SK-N-SH (cell line): ENCODE measurements around the gene ZNF692. TPM values are rescaled to one million over a fixed set of nuclear protein-coding genes. Genes with fewer than 3 reads are reported as not detected.
A peak's percentile ranks its signal among the peaks of the same experiment; 100 is the strongest.

Experiments
- CTCF ChIA-PET: fragments of 300-600, 350-600 bp; formaldehyde crosslinking; extraction: SDS; loops from one replicate; lab custom pipeline; 2021; lab: Yijun Ruan, JAX
- POLR2A ChIA-PET: fragments of 350-600 bp; sonication (Branson Sonifier 250); formaldehyde crosslinking; extraction: SDS; loops from one replicate; lab custom pipeline; 2020; ENCODE audit warnings: antibody characterized with exemption, inconsistent platforms; lab: Yijun Ruan, JAX
- DNase-seq: peaks from one replicate; pipeline ENCODE4 v3.0.0; 2012
- H2AFZ ChIP-seq: fragments of 200-600 bp; sonication (generic); 2 replicates; pipeline ENCODE4 v1.8.1; 2016; ENCODE audit warnings: antibody characterized with exemption, mild to moderate bottlenecking, low read depth
- H3F3A ChIP-seq: fragments of 200-600 bp; sonication (generic); replicated peaks from 2 replicates; pipeline ENCODE3; 2016; ENCODE audit warnings: antibody characterized with exemption, mild to moderate bottlenecking; ENCODE audit not compliant: insufficient read depth
- H3K27ac ChIP-seq, 2 experiments: fragments of 200-500 bp in 1 of 2; fragments of 200-600 bp in 1 of 2; sonication (Bioruptor generic) in 1 of 2; sonication (generic), shearing (Covaris generic) in 1 of 2; 2 replicates each; pipeline versions ENCODE4 v1.5.1 to v1.6.1; 2014 to 2016; ENCODE audit warnings: low read depth in 2 of 2, inconsistent platforms in 1 of 2, low read length in 1 of 2, mild to moderate bottlenecking in 1 of 2, mixed read lengths in 1 of 2
- H3K27me3 ChIP-seq: fragments of 200-600 bp; sonication (generic), shearing (Covaris generic); 2 replicates; pipeline ENCODE4 v1.6.1; 2016; ENCODE audit warnings: mixed run types; ENCODE audit not compliant: insufficient read depth
- H3K36me3 ChIP-seq, 2 experiments: fragments of 200-500 bp in 1 of 2; fragments of 200-600 bp in 1 of 2; sonication (Bioruptor generic) in 1 of 2; sonication (generic) in 1 of 2; replicated peaks in 1 of 2; 2 replicates each; pipeline versions ENCODE3 to v1.5.1; 2014 to 2016; ENCODE audit warnings: low read length in 1 of 2, mild to moderate bottlenecking in 1 of 2; ENCODE audit not compliant: insufficient read depth in 2 of 2, control insufficient read depth in 1 of 2
- H3K4me1 ChIP-seq, 2 experiments: fragments of 200-500 bp in 1 of 2; fragments of 200-600 bp in 1 of 2; sonication (Bioruptor generic) in 1 of 2; sonication (generic), shearing (Covaris generic) in 1 of 2; 2 replicates each; pipeline versions ENCODE4 v1.5.1 to v1.6.1; 2014 to 2016; ENCODE audit warnings: low read depth in 1 of 2, low read length in 1 of 2, mixed run types in 1 of 2; ENCODE audit not compliant: insufficient read depth in 2 of 2, control insufficient read depth in 1 of 2
- H3K4me2 ChIP-seq: fragments of 200-600 bp; sonication (generic), shearing (Covaris generic); 2 replicates; pipeline ENCODE4 v1.6.1; 2017; ENCODE audit warnings: mixed run types
- H3K4me3 ChIP-seq, 2 experiments: fragments of 200-500 bp in 1 of 2; fragments of 200-600 bp in 1 of 2; sonication (Bioruptor generic) in 1 of 2; sonication (generic), shearing (Covaris generic) in 1 of 2; 2 replicates each; pipeline versions ENCODE4 v1.5.1 to v1.8.1; 2014 to 2016; ENCODE audit warnings: low read depth in 2 of 2, inconsistent platforms in 1 of 2, low read length in 1 of 2, mild to moderate bottlenecking in 1 of 2, mixed read lengths in 1 of 2, moderate library complexity in 1 of 2
- H3K79me2 ChIP-seq: fragments of 200-600 bp; sonication (generic); 2 replicates; pipeline ENCODE4 v1.8.1; 2017; ENCODE audit warnings: mild to moderate bottlenecking; ENCODE audit not compliant: insufficient read depth
- H3K9ac ChIP-seq: fragments of 200-600 bp; sonication (generic); 2 replicates; pipeline ENCODE4 v1.6.1; 2017; ENCODE audit warnings: mixed run types
- H3K9me2 ChIP-seq: fragments of 200-600 bp; sonication (generic); 2 replicates; pipeline ENCODE4 v1.6.1; 2017; ENCODE audit warnings: mixed run types
- H3K9me3 ChIP-seq: fragments of 200-600 bp; sonication (generic); 2 replicates; pipeline ENCODE4 v1.6.1; 2017; ENCODE audit warnings: mixed run types, mild to moderate bottlenecking, moderate library complexity
- H4K20me1 ChIP-seq: fragments of 200-600 bp; sonication (generic); 2 replicates; pipeline ENCODE4 v1.6.1; 2017; ENCODE audit warnings: mild to moderate bottlenecking, mixed run types; ENCODE audit not compliant: insufficient read depth
- ELF1 ChIP-seq: IDR thresholded peaks from 2 replicates; pipeline ENCODE4 v1.4.0; 2012
- EZH2phosphoT487 ChIP-seq: fragments of 200-600 bp; sonication (generic); IDR thresholded peaks from 2 replicates; pipeline ENCODE4 v1.6.1; 2017; ENCODE audit warnings: low read depth, mixed run types, mild to moderate bottlenecking, antibody characterized with exemption, moderate library complexity, borderline replicate concordance
- FOSL2 ChIP-seq: IDR thresholded peaks from 2 replicates; pipeline ENCODE4 v1.4.0; 2012; ENCODE audit warnings: low read depth, mild to moderate bottlenecking, moderate library complexity, borderline replicate concordance
- FOXJ3 ChIP-seq: sonication (generic); formaldehyde crosslinking; IDR thresholded peaks from 2 replicates; pipeline ENCODE4 v1.5.1; 2020; ENCODE audit warnings: mild to moderate bottlenecking, missing genetic modification reagents
- IRF3 ChIP-seq: fragments of 150-350 bp; IDR thresholded peaks from 2 replicates; pipeline ENCODE4 v1.6.1; 2016; ENCODE audit warnings: mild to moderate bottlenecking, low read depth, low read length
- JUND ChIP-seq: IDR thresholded peaks from 2 replicates; pipeline ENCODE4 v1.4.0; 2012
- NFIC ChIP-seq: IDR thresholded peaks from 2 replicates; pipeline ENCODE4 v1.4.0; 2012; ENCODE audit warnings: borderline replicate concordance
- PBX3 ChIP-seq: IDR thresholded peaks from 2 replicates; pipeline ENCODE4; 2012
- POLR2AphosphoS5 ChIP-seq: IDR thresholded peaks from 2 replicates; pipeline ENCODE4 v1.6.1; 2012; ENCODE audit warnings: low read depth, low read length
- RXRA ChIP-seq: IDR thresholded peaks from 2 replicates; pipeline ENCODE4 v1.4.0; 2012; ENCODE audit warnings: low read depth, mild to moderate bottlenecking, borderline replicate concordance
- SMC3 ChIP-seq: IDR thresholded peaks from 2 replicates; pipeline ENCODE4 v1.6.1; 2012; ENCODE audit warnings: low read depth, low read length, improper control_type of control experiment
- TCF12 ChIP-seq: IDR thresholded peaks from 2 replicates; pipeline ENCODE4 v1.4.0; 2012
- TEAD4 ChIP-seq: IDR thresholded peaks from 2 replicates; pipeline ENCODE4 v1.4.0; 2012; ENCODE audit warnings: mild to moderate bottlenecking, borderline replicate concordance; ENCODE audit not compliant: insufficient read depth
- USF1 ChIP-seq: IDR thresholded peaks from 2 replicates; pipeline ENCODE4 v1.4.0; 2012; ENCODE audit warnings: low read depth, borderline replicate concordance
- YY1 ChIP-seq: IDR thresholded peaks from 2 replicates; pipeline ENCODE4 v1.4.0; 2012; ENCODE audit warnings: low read depth, mild to moderate bottlenecking
- WGBS: methylation state at CpG from one replicate; pipeline ENCODE4 v1.1.6; 2017; ENCODE audit warnings: low lambda C conversion rate; 5-methylcytosine and 5-hydroxymethylcytosine counted together
- polyA plus RNA-seq, 3 experiments: library from polyadenylated mRNA; depleted of rRNA; stranded (reverse); fragments of >200 nt; gene quantifications; 2 replicates each; pipeline ENCODE4 v1.2.3, GENCODE V29; 2012
- TF ChIP-seq, protein P1 (sequence below): IDR thresholded peaks from 2 replicates; pipeline ENCODE4 v1.4.0; 2012; ENCODE audit warnings: low read depth, borderline replicate concordance
- TF ChIP-seq, protein P2 (sequence below): IDR thresholded peaks from 2 replicates; pipeline ENCODE4 v1.6.1; 2012; ENCODE audit warnings: mild to moderate bottlenecking, low read depth, low read length, moderate library complexity
- TF ChIP-seq, protein P3 (sequence below): fragments of 150-350 bp; IDR thresholded peaks from 2 replicates; pipeline ENCODE4 v1.6.1; 2017; ENCODE audit warnings: antibody characterized with exemption, low read length, low read depth, borderline replicate concordance

Gene ZNF692, protein sequence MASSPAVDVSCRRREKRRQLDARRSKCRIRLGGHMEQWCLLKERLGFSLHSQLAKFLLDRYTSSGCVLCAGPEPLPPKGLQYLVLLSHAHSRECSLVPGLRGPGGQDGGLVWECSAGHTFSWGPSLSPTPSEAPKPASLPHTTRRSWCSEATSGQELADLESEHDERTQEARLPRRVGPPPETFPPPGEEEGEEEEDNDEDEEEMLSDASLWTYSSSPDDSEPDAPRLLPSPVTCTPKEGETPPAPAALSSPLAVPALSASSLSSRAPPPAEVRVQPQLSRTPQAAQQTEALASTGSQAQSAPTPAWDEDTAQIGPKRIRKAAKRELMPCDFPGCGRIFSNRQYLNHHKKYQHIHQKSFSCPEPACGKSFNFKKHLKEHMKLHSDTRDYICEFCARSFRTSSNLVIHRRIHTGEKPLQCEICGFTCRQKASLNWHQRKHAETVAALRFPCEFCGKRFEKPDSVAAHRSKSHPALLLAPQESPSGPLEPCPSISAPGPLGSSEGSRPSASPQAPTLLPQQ
- polyA plus RNA-seq (2012; rRNA removed) = 47.0 and 62.9 TPM in 2 replicates
- polyA plus RNA-seq (2012; cell fraction: cytosol; rRNA removed) = 8.9 and 14.8 TPM in 2 replicates
- 466 and 588 TPM in 2 replicates for polyA plus RNA-seq (2012; cell fraction: nucleus; rRNA removed)

DNA sequence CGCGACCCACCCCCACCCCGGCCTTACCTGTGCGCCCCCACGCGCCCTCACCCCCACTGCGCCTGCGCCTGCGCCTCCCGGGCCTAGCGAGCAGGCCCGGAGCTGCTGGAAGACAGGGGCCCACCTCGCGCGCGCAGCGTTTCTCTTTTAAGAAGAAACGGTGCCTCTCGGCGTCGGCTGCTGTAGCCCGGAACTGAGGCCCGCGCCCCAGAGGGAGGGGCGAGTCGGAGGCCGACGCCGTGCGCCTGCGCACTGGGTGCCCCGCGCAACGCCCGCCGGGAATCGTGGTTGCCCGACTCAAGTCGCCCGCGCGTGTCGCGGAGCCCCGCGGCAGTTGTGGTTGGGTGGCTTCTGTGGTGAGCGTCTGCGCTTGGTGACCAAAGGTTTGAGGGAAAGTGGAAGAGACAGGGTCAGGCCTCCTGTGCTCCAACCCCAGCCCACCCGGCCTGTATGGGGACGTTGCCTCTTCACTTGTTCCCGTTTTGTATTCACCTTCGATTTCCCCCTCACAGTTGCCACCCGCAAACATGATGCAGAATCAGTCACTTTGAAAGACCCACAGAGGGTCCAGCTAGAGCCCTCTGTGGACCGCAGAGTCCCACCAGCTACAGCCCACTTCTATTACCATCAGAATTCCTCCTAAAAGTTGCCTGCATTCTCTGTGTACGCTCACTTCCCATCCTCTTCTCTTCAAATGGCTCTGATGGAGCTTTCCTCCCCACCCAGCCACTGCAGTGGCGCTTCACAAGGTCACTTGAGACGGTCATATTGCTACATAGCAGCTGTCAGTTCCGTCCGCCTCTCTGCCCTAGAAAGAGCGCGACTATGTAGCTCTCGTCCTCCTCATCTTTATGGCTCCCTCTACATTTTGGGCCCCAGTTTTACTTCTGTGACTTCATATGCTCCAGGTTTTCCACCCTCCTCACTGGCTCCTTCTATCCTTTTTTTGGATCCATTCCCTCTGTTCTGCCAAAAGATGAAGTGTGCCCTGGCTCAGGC, at the start of gene ZNF692:
TSS of gene ZNF692 (minus strand) at position 195 of the 999 bp plus-strand sequence. CDS start 776 bp downstream, outside the sequence.
- peaks cover 10% of the 10 kb centered on the region; the same call in 1 of the 2 replicates for H3K79me2 ChIP-seq
- H3K9ac ChIP-seq = peak within 1 kb of the TSS; percentile 70
- 23% methylated on average over 27 of the region's 62 CpGs for WGBS
- no peaks in the 10 kb centered on the region for H3K27me3 ChIP-seq
- H3K9me2 ChIP-seq = no peaks in the 10 kb centered on the region
- peaks cover 8 to 13% of the 10 kb centered on the region in 2 experiments for H3K36me3 ChIP-seq
- peak within 1 kb of the TSS; percentile 62 to 66 for H3K4me3 ChIP-seq
- DNase-seq = peak; percentile 97
- H3K4me1 ChIP-seq = peaks cover 13 to 31% of the 10 kb centered on the region in 2 experiments; a peak in 3 of 4 replicates
- peak within 1 kb of the TSS; percentile 94 for H3K4me2 ChIP-seq
- H4K20me1 ChIP-seq = no peaks in the 10 kb centered on the region
- H3F3A ChIP-seq = no peaks in the 10 kb centered on the region
- H3K9me3 ChIP-seq = no peaks in the 10 kb centered on the region
- H3K27ac ChIP-seq = peak within 1 kb of the TSS; percentile 32 to 89
- POLR2A ChIA-PET = interaction anchor here (0.9 to 2.8 kb wide), 6 partner anchors 9 to 44 kb away, joined by 3 to 23 read pairs (median 6); partner anchors contain the start of genes SH3BP5L and ZNF672
- H2AFZ ChIP-seq = peak within 1 kb of the TSS; percentile 92
- CTCF ChIA-PET = interaction anchor here (0.7 to 3.8 kb wide), 15 partner anchors 13 to 60 kb away, joined by 3 to 33 read pairs (median 5); partner anchors contain the start of genes SH3BP5L and ZNF672
- TF ChIP-seq TEAD4 (no peak), USF1 (no peak), YY1 (no peak), PBX3 (0 out of 2 replicates have a peak, but pooled peaks have one; percentile 22), NFIC (no peak), SMC3 (no peak), RXRA (no peak), FOXJ3 (CRISPR knock-in tag) (no peak), JUND (no peak), POLR2AphosphoS5 (peak; percentile 94), ELF1 (peak; percentile 81), TCF12 (no peak; the same call in 1 of the 2 replicates), IRF3 (no peak), EZH2phosphoT487 (no peak), FOSL2 (no peak)
- TF ChIP-seq, protein P1, sequence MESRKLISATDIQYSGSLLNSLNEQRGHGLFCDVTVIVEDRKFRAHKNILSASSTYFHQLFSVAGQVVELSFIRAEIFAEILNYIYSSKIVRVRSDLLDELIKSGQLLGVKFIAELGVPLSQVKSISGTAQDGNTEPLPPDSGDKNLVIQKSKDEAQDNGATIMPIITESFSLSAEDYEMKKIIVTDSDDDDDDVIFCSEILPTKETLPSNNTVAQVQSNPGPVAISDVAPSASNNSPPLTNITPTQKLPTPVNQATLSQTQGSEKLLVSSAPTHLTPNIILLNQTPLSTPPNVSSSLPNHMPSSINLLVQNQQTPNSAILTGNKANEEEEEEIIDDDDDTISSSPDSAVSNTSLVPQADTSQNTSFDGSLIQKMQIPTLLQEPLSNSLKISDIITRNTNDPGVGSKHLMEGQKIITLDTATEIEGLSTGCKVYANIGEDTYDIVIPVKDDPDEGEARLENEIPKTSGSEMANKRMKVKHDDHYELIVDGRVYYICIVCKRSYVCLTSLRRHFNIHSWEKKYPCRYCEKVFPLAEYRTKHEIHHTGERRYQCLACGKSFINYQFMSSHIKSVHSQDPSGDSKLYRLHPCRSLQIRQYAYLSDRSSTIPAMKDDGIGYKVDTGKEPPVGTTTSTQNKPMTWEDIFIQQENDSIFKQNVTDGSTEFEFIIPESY = no peak
- TF ChIP-seq, protein P2, sequence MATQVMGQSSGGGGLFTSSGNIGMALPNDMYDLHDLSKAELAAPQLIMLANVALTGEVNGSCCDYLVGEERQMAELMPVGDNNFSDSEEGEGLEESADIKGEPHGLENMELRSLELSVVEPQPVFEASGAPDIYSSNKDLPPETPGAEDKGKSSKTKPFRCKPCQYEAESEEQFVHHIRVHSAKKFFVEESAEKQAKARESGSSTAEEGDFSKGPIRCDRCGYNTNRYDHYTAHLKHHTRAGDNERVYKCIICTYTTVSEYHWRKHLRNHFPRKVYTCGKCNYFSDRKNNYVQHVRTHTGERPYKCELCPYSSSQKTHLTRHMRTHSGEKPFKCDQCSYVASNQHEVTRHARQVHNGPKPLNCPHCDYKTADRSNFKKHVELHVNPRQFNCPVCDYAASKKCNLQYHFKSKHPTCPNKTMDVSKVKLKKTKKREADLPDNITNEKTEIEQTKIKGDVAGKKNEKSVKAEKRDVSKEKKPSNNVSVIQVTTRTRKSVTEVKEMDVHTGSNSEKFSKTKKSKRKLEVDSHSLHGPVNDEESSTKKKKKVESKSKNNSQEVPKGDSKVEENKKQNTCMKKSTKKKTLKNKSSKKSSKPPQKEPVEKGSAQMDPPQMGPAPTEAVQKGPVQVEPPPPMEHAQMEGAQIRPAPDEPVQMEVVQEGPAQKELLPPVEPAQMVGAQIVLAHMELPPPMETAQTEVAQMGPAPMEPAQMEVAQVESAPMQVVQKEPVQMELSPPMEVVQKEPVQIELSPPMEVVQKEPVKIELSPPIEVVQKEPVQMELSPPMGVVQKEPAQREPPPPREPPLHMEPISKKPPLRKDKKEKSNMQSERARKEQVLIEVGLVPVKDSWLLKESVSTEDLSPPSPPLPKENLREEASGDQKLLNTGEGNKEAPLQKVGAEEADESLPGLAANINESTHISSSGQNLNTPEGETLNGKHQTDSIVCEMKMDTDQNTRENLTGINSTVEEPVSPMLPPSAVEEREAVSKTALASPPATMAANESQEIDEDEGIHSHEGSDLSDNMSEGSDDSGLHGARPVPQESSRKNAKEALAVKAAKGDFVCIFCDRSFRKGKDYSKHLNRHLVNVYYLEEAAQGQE = peak; percentile 28; the same call in 1 of the 2 replicates
- TF ChIP-seq, protein P3, sequence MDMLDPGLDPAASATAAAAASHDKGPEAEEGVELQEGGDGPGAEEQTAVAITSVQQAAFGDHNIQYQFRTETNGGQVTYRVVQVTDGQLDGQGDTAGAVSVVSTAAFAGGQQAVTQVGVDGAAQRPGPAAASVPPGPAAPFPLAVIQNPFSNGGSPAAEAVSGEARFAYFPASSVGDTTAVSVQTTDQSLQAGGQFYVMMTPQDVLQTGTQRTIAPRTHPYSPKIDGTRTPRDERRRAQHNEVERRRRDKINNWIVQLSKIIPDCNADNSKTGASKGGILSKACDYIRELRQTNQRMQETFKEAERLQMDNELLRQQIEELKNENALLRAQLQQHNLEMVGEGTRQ = no peak
